K562 (cell line): ENCODE data around the gene CDC45. TPM values are rescaled to one million over a fixed set of nuclear protein-coding genes. Genes with fewer than 3 reads are reported as not detected.
A peak's percentile ranks its signal among the peaks of the same experiment; 100 is the strongest.

Source experiments
- ATAC-seq: fragments of 200-7000 bp; cut with Tn5 transposase; 3 replicates; pipeline ENCODE4 v1.9.1; 2020; ENCODE audit warnings: moderate library complexity
- BruUV-seq: library from RNA; stranded (reverse); fragments of 400-500 nt; replicated peaks from 2 replicates; lab custom pipeline; 2021; lab: Mats Ljungman, UMichigan
- CTCF ChIA-PET: fragments of 300-600 bp; formaldehyde crosslinking; extraction: SDS; loops from one replicate; lab custom pipeline; 2021; ENCODE audit warnings: low intra/inter-chr PET ratio; lab: Yijun Ruan, JAX
- POLR2A ChIA-PET: fragments of 300-600, 350-650 bp; sonication (Branson Sonifier 250); formaldehyde crosslinking; extraction: SDS; loops from one replicate; lab custom pipeline; 2021; ENCODE audit warnings: antibody characterized with exemption, inconsistent platforms; lab: Yijun Ruan, JAX
- DNase-seq, 4 experiments: peaks; one replicate each; pipeline versions ENCODE4 v3.0.0 to v3.0.0-alpha.2; 2011 to 2018; ENCODE audit warnings: low spot score in 3 of 4, mixed read lengths in 3 of 4; ENCODE audit errors: extremely low read depth in 1 of 4
- FAIRE-seq: peaks from 2 replicates; lab custom pipeline; 2011; peaks lifted over from hg19 to GRCh38; lab: Jason Lieb, UNC
- H2AFZ ChIP-seq: 2 replicates; pipeline ENCODE4 v1.6.0; 2011; ENCODE audit warnings: low read depth, low read length, control low read depth, inconsistent platforms
- H3K27ac ChIP-seq: fragments of 200-600 bp; 3 replicates; pipeline ENCODE4 v1.8.0; 2011; ENCODE audit warnings: low read depth, mild to moderate bottlenecking, control low read depth, inconsistent platforms, low read length, moderate library complexity, mixed read lengths; ENCODE audit errors: extremely low read depth
- H3K27me3 ChIP-seq, 2 experiments: fragments of 300-600 bp in 1 of 2; 2 replicates in 1 of 2; 3 replicates in 1 of 2; pipeline versions ENCODE4 v1.6.0 to v1.8.0; 2011; ENCODE audit warnings: inconsistent platforms in 2 of 2, low read length in 2 of 2, mild to moderate bottlenecking in 1 of 2, mixed read lengths in 1 of 2, moderate library complexity in 1 of 2; ENCODE audit not compliant: control insufficient read depth in 2 of 2, insufficient read depth in 2 of 2
- H3K36me3 ChIP-seq: fragments of 300-600 bp; 3 replicates; pipeline ENCODE4 v1.8.0; 2011; ENCODE audit warnings: mild to moderate bottlenecking, low read length, inconsistent platforms; ENCODE audit not compliant: control insufficient read depth, insufficient read depth
- H3K4me1 ChIP-seq, 2 experiments: fragments of 200-600 bp in 1 of 2; replicated peaks in 1 of 2; 2 replicates in 1 of 2; 3 replicates in 1 of 2; pipeline versions ENCODE4 v1.5.1 to v1.8.0; 2011; ENCODE audit warnings: inconsistent platforms in 2 of 2, low read length in 2 of 2, mild to moderate bottlenecking in 1 of 2, mixed read lengths in 1 of 2, moderate library complexity in 1 of 2; ENCODE audit not compliant: control insufficient read depth in 2 of 2, insufficient read depth in 2 of 2
- H3K4me2 ChIP-seq: 2 replicates; pipeline ENCODE4 v1.6.1; 2011; ENCODE audit warnings: low read length, control low read depth, inconsistent platforms, mixed read lengths; ENCODE audit not compliant: insufficient read depth
- H3K4me3 ChIP-seq: fragments of 200-600 bp; sonication (generic), shearing (Covaris generic); 2 replicates; pipeline ENCODE4 v1.5.1; 2016; ENCODE audit warnings: control low read depth, inconsistent platforms
- H3K79me2 ChIP-seq: fragments of 200-600 bp; 3 replicates; pipeline ENCODE4 v1.8.0; 2011; ENCODE audit warnings: low read length, inconsistent platforms; ENCODE audit not compliant: control insufficient read depth, insufficient read depth
- H3K9ac ChIP-seq, 2 experiments: 2 replicates each; pipeline versions ENCODE4 v1.6.0 to v1.6.1; 2011; ENCODE audit warnings: low read depth in 2 of 2, low read length in 2 of 2, control low read depth in 1 of 2, inconsistent platforms in 1 of 2, mild to moderate bottlenecking in 1 of 2, mixed read lengths in 1 of 2; ENCODE audit not compliant: insufficient read depth in 1 of 2
- H3K9me1 ChIP-seq: one replicate; pipeline ENCODE4 v1.6.0; 2011; ENCODE audit warnings: inconsistent platforms, mild to moderate bottlenecking, low read length, moderate library complexity; ENCODE audit not compliant: control insufficient read depth, insufficient read depth
- H3K9me3 ChIP-seq: replicated peaks from 2 replicates; pipeline ENCODE4 v1.5.1; 2011; ENCODE audit warnings: low read depth, low read length, inconsistent platforms; ENCODE audit not compliant: control insufficient read depth, insufficient read depth
- H4K20me1 ChIP-seq: replicated peaks from 2 replicates; pipeline ENCODE4 v1.6.1; 2011; ENCODE audit warnings: low read length, inconsistent platforms, mixed read lengths; ENCODE audit not compliant: control insufficient read depth, insufficient read depth
- DEAF1 ChIP-seq: fragments of 450-650 bp; formaldehyde crosslinking; IDR thresholded peaks from 2 replicates; pipeline ENCODE4 v1.4.0; 2020; ENCODE audit warnings: mild to moderate bottlenecking, moderate library complexity
- FOXO4 ChIP-seq: fragments of 450-650 bp; formaldehyde crosslinking; IDR thresholded peaks from 2 replicates; pipeline ENCODE4 v1.4.0; 2020; ENCODE audit warnings: mild to moderate bottlenecking, moderate library complexity
- FOXP4 ChIP-seq: sonication (generic); formaldehyde crosslinking; IDR thresholded peaks from 2 replicates; pipeline ENCODE4 v1.8.0; 2022; ENCODE audit warnings: mild to moderate bottlenecking, missing genetic modification reagents, borderline replicate concordance
- GATAD2A ChIP-seq: fragments of 450-650 bp; IDR thresholded peaks from 2 replicates; pipeline ENCODE4 v1.6.1; 2017
- HDGF ChIP-seq: fragments of 450-650 bp; IDR thresholded peaks from 2 replicates; pipeline ENCODE4 v1.6.1; 2016
- MTF1 ChIP-seq: fragments of 250-450 bp; sonication (Bioruptor Pico); IDR thresholded peaks from 2 replicates; pipeline ENCODE4 v1.9.0; 2021; ENCODE audit warnings: moderate library complexity, mild to moderate bottlenecking, inconsistent platforms, borderline replicate concordance
- POLR2A ChIP-seq: fragments of 450-650 bp; conservative IDR thresholded peaks from 2 replicates; pipeline ENCODE4 v1.6.1; 2016
- POLR2AphosphoS2 ChIP-seq: IDR thresholded peaks from 2 replicates; pipeline ENCODE4 v1.6.1; 2012; ENCODE audit warnings: low read length, improper control_type of control experiment
- SAFB ChIP-seq: fragments of 200-400 bp; formaldehyde crosslinking; IDR thresholded peaks from 2 replicates; pipeline ENCODE4 v1.6.1; 2017; ENCODE audit warnings: low read depth, low read length, borderline replicate concordance
- SAFB2 ChIP-seq: fragments of 200-400 bp; formaldehyde crosslinking; IDR thresholded peaks from 2 replicates; pipeline ENCODE4 v1.6.1; 2018; ENCODE audit warnings: borderline replicate concordance, low read length, low read depth, moderate library complexity; ENCODE audit not compliant: severe bottlenecking
- ZFP1 ChIP-seq: fragments of 450-650 bp; formaldehyde crosslinking; IDR thresholded peaks from 2 replicates; pipeline ENCODE4 v1.4.0; 2020; ENCODE audit warnings: mild to moderate bottlenecking, mixed read lengths
- ZNF143 ChIP-seq: sonication (generic); formaldehyde crosslinking; IDR thresholded peaks from 2 replicates; pipeline ENCODE4 v1.9.0; 2022; ENCODE audit warnings: mild to moderate bottlenecking, missing genetic modification reagents
- ZNF175 ChIP-seq: fragments of 200-800 bp; sonication (Bioruptor generic); IDR thresholded peaks from 2 replicates; pipeline ENCODE4 v1.6.1; 2016; ENCODE audit warnings: low read depth, mild to moderate bottlenecking, missing genetic modification characterization, missing compliant biosample characterization
- ZNF23 ChIP-seq: fragments of 250-450 bp; sonication (Bioruptor Pico); IDR thresholded peaks from 2 replicates; pipeline ENCODE4 v1.4.0; 2020; ENCODE audit warnings: mild to moderate bottlenecking
- ZNF431 ChIP-seq: sonication (generic); formaldehyde crosslinking; IDR thresholded peaks from 2 replicates; pipeline ENCODE4 v1.8.0; 2022; ENCODE audit warnings: mild to moderate bottlenecking, missing genetic modification reagents
- ZNF707 ChIP-seq: fragments of 250-450 bp; sonication (Bioruptor Pico); conservative IDR thresholded peaks from 2 replicates; pipeline ENCODE4 v1.8.0; 2022; ENCODE audit warnings: inconsistent platforms, mild to moderate bottlenecking, moderate library complexity
- WGBS: fragments of 100-300 bp; shearing (Covaris generic); methylation state at CpG from one replicate; pipeline ENCODE4 v1.1.6; 2016; ENCODE audit warnings: low coverage, mixed read lengths; ENCODE audit not compliant: insufficient coverage; ENCODE audit errors: missing lambda C conversion rate; 5-methylcytosine and 5-hydroxymethylcytosine counted together
- in situ Hi-C: fragments of 300-500 bp; cut with MboI; formaldehyde crosslinking; loops from 4 replicates; pipeline ENCODE4 v1.15.0; 2018; ENCODE audit warnings: inconsistent platforms, mixed read lengths
- intact Hi-C: fragments of 100-400 bp; cut with micrococcal nuclease; formaldehyde crosslinking; loops from 2 replicates; pipeline ENCODE4 v1.14.2; 2022
- polyA plus RNA-seq, 8 experiments: library from polyadenylated mRNA; depleted of rRNA in 4 of 8; stranded (reverse) in 5 of 8; unstranded in 3 of 8; fragments of >200 nt; fragmentation: Nextera tagmentation in 2 of 8; fragmentation: Illumina TruSeq in 1 of 8; extraction: Ambion mirVana in 2 of 8; extraction: Trizol in 1 of 8; gene quantifications; 2 replicates each; pipeline versions ENCODE4 v1.2.1 to v1.2.3, GENCODE V29; 2011 to 2014; ENCODE audit warnings: inconsistent platforms in 1 of 8, missing spikeins in 1 of 8
- total RNA-seq, 7 experiments: library from RNA; depleted of rRNA in 6 of 7; stranded (reverse); fragments of >200 nt in 6 of 7; fragmentation: Illumina TruSeq in 2 of 7; extraction: Trizol in 2 of 7; gene quantifications; 2 replicates each; pipeline versions ENCODE4 v1.2.1 to v1.2.3, GENCODE V29; 2011 to 2021; ENCODE audit warnings: low replicate concordance in 1 of 7

The CDC45 gene
- total and polyA plus RNA-seq, 9 of the 15 experiments (the other 6 are each of a cell fraction or from before 2014, with no cell fraction given), result 251 to 580 (median 410) TPM

- peak; percentile 99 for TF ChIP-seq POLR2AphosphoS2
- peak; percentile 98 for TF ChIP-seq SAFB2
- TF ChIP-seq ZFP1 (CRISPR knock-in tag), result peak; percentile 51; the same call in 1 of the 2 replicates
- TF ChIP-seq DEAF1 (CRISPR knock-in tag), result peak; percentile 27
These were observed 47.4 kb upstream of the CDC45 start, which contains the start of gene MRPL40 (continued) for GRCh38 chr22:19432133-19432851.

DNA sequence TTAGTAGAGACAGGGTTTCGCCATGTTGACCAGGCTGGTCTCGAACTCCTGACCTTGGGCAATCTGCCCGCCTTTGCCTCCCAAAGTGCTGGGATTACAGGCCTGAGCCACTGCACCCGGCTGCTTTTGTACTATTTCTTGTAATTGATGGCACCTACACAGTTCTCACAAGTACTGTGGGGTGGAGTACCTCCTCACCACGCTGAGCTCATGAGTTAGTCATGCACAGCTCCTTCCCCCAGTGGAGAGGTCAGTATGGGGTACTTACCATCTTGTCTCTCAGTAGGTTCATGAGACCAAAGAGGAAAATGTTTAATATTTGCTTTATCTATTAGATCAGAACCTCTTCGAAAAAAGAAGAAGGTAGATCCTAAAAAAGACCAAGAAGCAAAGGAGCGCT lies 45.3 kb upstream of the CDC45 start:
- Histone ChIP-seq H3K9me3 (no peaks in the 10 kb centered on the region), H2AFZ (no peak overlapping the region), H3K4me2 (no peak overlapping the region), H3K27me3 (no peaks in the 10 kb centered on the region), H3K9ac (no peak overlapping the region), H3K79me2 (peaks cover 45% of the 10 kb centered on the region), H3K36me3 (peaks cover 53% of the 10 kb centered on the region), H3K9me1 (no peaks in the 10 kb centered on the region), H3K27ac (no peak overlapping the region), H4K20me1 (peaks cover 17% of the 10 kb centered on the region), H3K4me3 (no peak overlapping the region), H3K4me1 (peaks cover 16 to 31% of the 10 kb centered on the region in 2 experiments)
- FAIRE-seq (no peak), DNase-seq (peak in 1 of 4 experiments; percentile 36), ATAC-seq (no peak)
- BruUV-seq, result no TSS peak
- in situ Hi-C loops (no loop called here), intact Hi-C loops (loop anchor here (5.0 kb wide), 2 partner anchors 132 to 312 kb away; partner anchors contain the start of gene DGCR2)
- ChIA-PET POLR2A (interaction anchor here (0.7 to 11.9 kb wide), 16 partner anchors 7 to 267 kb away, joined by 3 to 284 read pairs (median 5); partner anchors contain the start of genes C22orf39 and CDC45), CTCF (no interaction called here)
- WGBS, result 92% methylated on average over 7 of the region's 7 CpGs
- TF ChIP-seq GATAD2A (no peak), POLR2A (no peak), ZNF23 (CRISPR knock-in tag) (no peak), FOXP4 (CRISPR knock-in tag) (no peak), SAFB (no peak), ZNF175 (CRISPR knock-in tag) (no peak), HDGF (no peak), ZNF143 (CRISPR knock-in tag) (no peak), FOXO4 (0 out of 2 replicates have a peak, but pooled peaks have one; percentile 27), ZNF707 (CRISPR knock-in tag) (0 out of 2 replicates have a peak, but pooled peaks have one; percentile 3), MTF1 (CRISPR knock-in tag) (0 out of 2 replicates have a peak, but pooled peaks have one; percentile 21), ZNF431 (CRISPR knock-in tag) (no peak)
